GF-D8 (cell line): ENCODE measurements around the gene RSPH3.
A peak's percentile ranks its signal among the peaks of the same experiment; 100 is the strongest.
"Not testable (repeated sequence)": the region's sequence is repeated elsewhere in the genome, so short reads cannot be mapped to it uniquely, and the experiment has no call there.

Experiments used
- DNase-seq: peaks from one replicate; lab custom pipeline; 2025; lab: John Stamatoyannopoulos, UW

RSPH3 gene, protein sequence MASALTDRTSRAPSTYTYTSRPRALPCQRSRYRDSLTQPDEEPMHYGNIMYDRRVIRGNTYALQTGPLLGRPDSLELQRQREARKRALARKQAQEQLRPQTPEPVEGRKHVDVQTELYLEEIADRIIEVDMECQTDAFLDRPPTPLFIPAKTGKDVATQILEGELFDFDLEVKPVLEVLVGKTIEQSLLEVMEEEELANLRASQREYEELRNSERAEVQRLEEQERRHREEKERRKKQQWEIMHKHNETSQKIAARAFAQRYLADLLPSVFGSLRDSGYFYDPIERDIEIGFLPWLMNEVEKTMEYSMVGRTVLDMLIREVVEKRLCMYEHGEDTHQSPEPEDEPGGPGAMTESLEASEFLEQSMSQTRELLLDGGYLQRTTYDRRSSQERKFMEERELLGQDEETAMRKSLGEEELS

DNA sequence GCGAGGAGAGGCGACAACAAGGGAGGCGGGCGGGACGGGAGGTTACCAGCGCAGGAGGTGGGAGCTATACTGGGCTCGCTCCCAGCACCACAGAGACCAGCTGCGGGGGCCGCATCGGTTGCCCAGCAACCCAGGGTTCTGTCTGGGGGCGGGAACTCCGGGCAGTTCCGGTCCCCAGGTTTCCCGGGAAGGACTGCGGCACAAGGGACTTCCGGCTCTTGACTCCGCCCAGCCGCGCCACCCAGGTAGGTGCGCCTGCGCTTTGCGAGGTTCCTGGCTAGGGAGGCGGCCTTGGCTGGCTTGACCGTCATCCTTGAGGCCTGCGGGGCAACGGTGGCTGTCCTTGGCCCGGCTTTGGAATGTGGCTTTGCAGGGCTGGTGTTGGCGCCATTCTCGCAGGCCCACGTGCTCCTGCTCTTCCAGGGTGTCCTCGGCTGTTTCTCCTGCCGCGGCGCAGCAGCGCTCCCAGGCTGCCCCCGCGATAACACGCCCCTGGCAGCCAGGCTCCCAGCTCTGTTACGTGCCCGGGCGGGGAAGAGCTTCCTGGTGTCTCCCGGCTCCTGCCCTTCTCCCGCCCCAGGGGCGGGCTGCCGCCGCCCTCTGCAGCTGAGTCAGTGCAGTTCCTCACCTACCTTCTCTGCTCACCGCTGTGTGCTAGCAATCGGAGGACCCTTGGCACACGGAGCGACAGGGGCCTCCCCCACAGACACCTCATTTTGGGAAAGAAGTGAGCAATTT is at the start of gene RSPH3:
RSPH3 (minus strand) TSS at position 537 of the 738 bp plus-strand sequence. CDS start 652 bp downstream, outside the sequence.
- DNase-seq: peak; percentile 80

DNA sequence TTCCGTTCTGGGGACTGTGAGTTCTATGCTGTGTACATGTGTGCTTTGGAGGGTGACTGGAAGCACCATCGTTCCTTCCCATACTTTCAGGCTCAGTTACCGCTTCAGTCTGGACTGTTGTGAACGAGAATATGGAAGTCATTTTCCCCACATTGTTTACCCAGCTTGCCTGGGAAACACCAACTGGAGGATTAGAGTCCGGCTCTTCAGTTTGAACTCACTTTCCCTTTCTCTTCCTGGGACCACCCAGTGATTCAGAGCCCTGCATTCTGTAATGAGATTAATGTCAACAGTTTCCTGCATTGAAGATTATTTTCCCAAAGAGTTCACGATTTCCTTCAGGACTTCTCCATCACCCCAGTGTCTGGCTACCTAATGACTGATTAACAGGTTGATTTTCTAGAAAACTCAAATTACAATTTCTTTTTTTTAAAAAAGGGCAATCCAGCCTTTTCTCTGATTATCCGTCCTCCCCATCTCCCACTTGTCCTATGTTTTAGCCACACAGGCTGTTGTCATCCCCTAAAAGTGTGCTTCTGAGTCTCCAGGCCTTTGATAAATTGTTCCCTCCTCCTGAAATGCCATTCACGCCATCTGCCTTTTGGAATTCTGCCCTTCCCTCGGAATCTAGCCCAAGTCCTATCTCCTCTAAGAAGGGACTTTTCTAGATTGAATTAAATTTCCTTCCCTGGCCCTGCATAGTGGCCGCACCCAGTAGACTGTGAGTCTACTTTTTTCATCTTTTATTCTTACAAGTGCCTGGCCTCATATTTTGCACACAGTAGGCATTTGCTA is 48.1 kb upstream of the RSPH3 start:
- DNase-seq: no peak

DNA sequence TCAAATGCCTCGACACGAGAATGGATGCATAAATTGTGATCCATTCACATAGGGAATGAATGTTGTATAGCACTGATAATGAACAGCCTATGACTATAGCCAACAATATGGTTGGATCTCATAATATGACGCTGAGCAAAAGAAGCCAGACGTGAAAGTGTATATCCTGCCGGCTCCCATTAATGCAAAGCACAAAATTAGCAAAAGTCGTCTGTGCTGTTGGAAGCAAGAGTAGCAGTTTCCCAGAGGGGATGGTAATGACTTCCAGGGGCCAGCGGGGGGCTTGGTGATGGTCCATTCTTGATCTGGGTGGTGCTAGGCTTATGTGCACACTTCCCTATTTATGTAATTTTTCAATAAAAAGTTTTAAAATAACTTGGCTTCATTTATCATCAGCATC is 45.8 kb upstream of the RSPH3 start:
- DNase-seq: no peak

DNA sequence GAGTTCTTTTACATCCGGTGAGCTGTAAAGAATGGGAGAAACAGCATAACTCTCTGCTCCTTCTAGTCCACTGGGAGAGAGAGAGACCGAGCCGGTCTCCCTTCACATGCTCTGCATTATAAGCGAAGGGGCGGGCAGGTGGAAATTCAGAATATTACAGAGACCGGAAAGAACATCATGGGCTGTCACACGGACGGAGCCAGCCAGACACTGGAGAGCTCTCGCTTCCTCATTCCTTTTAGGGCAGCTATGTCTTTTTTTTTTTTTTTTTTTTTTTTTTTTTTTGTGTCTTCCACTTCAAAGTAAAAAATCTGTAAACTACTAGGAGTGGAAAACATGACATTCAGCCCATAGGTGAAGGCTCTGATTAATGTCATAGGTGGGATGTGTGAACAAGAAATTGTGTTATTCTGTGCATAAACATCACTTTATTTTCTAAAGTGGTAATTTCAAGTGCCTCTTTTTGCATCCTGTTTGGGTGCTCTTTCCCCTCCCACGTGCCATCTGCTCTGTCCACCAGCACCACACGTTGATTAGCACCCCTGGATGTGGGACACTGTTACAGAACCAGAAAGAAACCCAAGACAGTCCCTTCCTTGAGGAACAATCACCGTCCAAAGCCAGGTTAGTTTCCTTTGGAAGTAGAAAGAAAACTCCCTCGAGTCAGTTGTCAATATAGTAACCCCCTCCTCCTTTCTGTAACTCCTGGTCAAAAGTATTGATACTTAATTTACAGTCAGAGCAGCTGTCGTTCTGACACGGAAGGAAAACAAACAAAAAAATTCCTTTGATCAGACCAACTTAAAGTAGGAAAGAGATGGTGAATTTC is 45.1 kb upstream of the RSPH3 start, which contains the start of gene TAGAP:
TAGAP (minus strand) TSS at position 93 of the 829 bp plus-strand sequence. CDS start 845 bp downstream, outside the sequence.
- peak; percentile 92 for DNase-seq

DNA sequence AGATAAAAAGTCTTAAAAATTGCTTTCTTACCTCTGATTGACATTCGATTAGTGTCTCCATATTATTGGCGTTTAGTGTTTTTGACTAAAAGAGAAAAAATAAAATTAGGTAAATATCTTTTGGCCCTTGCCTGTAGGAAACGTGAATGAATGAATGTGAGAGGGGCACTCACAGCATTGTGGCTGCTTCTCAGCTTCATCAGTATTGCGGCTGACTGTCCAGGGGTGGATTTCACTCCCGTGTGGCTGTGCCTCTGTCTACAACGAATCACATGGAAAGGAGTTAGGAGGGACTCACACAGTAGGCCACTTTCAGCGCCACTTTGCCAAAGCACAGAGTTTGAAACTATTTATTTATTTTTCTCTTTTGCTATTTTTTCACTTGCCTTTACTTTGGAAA is 43.9 kb upstream of the RSPH3 start:
- no peak for DNase-seq

DNA sequence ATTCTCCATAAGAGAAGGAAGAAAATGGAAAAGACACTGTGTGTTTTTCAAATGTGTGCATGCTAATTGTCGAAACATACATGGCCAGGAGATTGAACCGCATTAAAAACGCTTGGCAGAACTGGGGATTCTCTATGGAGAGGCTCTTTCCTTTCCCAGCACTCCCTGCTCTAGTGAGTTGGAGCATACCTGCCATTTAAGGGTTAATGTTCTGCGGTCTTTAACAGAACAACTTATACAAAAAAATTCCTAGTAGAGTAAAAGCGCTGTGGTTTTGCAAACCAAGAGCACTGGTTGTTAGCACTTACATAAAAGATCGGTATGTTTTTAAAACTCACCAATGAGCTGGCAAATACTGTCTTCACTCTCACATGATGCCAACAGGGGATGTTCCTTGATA is 43.2 kb upstream of the RSPH3 start:
- peak; percentile 61 for DNase-seq

DNA sequence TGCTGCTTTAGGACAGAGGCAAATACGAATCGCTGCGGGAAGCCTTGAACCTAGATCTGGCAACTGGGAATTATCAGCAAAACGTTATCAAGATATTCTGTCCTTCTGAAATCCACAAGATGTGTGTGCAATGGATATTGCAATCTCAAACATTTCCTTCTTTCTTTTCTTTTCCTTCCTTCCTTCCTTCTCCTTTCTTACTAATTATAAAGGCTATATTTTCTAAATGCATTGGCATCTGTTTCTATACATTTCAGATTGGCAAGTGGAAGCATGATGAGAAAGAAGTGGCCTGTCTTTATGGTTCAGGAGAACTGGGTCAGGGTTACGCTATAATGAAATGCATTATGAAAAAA is 42.8 kb upstream of the RSPH3 start:
- no peak for DNase-seq

DNA sequence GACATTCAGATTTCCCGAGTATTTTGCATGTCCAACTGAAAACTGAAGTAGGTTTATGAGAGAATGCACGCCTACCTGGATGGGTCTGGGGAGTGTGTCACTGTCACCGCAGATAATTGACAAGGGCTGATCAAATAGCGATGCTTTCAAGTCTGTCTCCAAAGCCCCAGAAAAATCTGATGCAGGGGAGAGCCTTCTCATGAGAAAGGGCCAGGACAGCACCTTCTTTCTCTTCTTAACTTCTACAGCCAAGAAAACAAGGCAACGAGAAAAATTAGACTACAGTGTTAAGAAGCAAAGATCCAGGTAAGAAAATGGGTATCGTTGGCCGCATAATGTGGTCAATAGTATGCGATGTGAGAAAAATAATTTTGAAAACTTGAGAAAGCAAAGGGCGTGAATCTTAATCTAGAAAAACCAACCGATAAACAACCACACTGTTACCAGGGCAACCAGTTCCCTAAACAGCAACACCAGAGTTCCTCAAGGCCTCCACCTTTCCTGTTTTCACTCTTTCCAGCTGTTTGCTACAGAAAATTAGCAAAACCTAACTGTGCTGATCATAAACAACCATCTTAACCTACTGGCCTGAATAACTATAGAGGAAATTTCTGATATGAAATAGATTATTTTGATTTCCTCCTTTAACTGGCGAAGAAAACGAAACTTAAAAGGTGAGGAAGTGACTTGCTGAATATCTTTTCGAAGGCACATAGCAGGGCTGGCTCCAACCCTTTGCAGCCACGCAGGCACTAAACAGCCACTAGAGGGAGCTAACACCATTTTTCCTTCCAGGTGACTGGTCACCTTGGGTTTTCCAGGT is 42.2 kb upstream of the RSPH3 start:
- DNase-seq: peak; percentile 70

DNA sequence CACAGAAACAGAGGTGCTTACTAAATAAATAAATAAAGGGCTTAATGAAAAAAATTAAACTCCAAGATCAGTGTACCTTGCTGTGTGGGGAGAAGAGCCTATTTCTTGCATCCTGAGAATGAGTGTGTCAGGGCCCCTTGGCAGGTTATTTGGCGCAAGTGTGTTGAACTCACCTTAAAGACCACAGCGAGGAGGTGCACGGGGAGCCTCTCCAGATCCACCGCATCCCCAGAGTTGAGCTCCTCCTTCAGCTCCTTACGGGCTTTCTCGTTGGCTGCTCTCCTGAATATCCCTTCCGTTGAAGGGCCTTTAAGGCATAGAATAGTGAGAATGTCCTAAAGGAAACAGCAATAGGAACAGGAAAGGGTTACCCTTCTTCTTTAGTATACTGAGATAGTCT is 41.2 kb upstream of the RSPH3 start:
- DNase-seq: no peak

DNA sequence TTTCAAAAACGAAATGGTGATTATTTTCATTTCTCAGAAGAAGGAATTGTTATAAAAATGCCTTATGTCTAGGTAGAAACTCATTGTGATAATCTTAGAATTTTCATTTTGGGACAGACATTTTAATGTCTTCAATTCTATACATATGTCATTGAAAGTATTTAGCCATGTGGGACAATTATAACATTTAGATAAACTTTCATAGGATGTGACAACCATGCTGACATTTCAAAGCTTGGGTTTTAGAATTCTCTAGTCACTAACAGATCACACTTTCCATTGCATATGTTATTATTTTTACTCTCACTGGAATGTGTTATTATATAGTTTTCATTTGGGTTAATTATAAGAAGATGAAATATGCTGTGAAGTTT is 39.9 kb upstream of the RSPH3 start:
- DNase-seq: no peak

DNA sequence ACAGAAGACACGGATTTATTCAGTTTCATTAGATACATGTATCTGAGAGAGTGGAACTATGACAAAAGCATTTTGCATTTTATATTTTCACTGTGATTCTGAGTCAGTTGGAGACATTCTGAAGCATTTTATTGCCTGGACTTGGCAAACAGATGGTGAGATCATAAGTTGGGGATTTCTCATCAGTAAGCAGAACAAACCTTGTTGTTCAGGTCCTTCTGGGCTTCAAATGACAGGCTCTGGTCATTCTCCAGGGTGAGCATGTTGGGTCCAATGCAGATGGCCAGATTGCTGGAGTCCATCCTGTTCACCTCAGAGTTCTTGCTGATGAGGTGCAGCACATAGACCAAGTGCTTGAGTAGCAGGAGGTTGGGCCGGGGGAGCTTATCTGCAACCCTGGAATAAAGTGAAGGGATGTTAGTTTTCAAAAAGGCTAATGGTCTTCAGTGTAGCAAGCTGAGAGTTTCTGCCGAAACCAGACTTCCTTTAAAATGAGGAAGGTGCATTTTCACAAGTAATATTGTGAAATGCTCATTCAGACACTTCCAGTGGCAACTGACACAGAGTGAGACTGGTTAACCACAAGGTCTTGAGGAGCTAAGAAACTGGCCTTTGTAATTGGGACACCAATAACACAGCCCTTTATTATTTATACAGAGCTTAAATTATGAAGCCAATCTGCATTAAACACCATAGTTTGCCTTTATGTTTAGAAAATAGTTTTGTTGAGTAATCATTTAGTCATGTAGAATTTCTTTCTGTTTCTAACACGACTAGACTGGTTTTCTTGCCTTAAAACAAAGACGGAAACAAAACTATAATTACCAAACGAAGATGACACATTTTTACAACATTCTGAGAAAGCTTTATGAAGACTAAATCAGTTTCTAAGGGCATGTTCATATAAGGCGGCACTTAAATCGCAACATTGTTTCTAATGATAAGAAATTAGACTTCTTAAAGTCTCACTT is 39.2 kb upstream of the RSPH3 start:
- peak; percentile 98 for DNase-seq

DNA sequence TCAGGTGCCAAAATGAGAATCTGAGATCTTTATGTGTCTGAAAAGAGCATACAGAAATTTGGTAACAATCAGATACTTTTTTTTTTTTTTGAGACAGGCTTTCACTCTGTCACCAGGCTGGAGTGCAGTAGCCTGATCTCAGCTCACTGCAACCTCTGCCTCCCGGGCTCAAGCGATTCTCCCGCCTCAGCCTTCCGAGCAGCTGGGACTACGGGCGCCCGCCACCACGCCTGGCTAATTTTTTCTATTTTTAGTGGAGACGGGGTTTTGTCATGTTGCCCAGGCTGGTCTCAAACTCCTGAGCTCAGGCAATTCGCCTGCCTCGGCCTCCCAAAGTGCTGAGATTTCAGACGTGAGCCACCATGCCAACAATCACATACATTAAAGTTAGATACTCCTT is 38.3 kb upstream of the RSPH3 start:
- not testable (repeated sequence) for DNase-seq

DNA sequence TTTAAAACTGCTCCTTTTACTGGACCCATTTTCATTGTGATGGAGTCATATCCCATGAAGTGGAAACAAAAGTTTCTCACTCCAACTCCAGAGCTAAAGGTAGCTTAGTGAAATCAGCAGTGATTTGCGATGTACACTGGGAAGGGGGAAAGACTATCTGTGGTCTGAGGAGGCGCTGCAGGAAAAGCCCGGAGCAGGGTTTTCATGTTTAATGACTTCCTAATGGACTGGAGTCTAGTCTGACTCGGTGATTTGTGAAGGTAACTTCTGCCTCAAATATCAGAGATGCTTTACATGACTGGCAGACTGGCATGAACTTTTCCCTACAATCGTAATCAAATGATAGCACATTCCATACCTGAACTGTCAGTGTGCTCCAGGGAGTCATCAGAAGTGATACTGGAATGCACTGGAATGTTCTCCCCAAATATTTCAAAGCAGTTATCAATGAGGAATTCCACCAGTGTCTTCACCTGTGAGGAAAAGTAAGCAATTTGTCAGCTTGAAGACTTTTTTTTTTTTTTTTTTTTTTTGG is 37.8 kb upstream of the RSPH3 start:
- no peak for DNase-seq

DNA sequence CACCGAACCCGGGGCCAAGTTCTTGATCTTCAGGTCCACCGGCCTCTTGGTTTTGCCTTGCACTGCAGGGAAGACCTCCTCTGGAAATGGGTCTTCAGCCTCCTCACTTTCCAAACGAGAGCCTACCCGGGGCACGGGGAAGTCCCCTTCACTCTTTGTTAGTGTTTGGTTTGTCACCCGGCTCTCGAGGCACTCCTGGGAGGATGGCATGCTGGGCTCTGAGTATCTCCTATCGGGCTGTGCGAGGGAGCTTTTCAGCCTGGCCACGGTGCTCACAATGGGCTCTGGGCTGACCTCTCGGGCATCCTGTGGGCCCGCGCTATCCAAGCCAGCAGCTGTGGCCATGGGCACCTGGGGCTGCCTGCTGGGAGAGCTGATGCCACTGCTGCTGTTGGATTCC is 36.7 kb upstream of the RSPH3 start:
- DNase-seq: no peak

DNA sequence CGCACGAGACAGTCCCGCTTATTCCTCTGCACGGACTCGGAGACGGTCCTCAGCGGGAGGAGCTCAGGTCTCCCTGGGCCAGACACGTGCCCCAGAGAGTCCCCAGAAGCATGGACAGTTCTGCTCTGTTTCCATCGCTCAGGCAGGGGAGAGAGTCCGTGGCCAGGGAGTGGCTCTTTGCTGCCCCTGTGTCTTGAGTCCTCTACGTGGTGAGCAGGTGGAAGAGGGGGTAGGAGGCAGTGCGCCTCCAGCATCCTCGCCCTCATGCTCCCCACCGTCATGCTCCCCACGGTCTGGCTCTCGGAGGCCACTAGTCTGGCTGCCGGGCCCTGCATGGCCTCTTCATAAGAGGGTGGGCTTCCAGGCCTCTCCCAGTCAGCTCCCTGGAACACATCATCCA is 35.9 kb upstream of the RSPH3 start:
- no peak for DNase-seq

DNA sequence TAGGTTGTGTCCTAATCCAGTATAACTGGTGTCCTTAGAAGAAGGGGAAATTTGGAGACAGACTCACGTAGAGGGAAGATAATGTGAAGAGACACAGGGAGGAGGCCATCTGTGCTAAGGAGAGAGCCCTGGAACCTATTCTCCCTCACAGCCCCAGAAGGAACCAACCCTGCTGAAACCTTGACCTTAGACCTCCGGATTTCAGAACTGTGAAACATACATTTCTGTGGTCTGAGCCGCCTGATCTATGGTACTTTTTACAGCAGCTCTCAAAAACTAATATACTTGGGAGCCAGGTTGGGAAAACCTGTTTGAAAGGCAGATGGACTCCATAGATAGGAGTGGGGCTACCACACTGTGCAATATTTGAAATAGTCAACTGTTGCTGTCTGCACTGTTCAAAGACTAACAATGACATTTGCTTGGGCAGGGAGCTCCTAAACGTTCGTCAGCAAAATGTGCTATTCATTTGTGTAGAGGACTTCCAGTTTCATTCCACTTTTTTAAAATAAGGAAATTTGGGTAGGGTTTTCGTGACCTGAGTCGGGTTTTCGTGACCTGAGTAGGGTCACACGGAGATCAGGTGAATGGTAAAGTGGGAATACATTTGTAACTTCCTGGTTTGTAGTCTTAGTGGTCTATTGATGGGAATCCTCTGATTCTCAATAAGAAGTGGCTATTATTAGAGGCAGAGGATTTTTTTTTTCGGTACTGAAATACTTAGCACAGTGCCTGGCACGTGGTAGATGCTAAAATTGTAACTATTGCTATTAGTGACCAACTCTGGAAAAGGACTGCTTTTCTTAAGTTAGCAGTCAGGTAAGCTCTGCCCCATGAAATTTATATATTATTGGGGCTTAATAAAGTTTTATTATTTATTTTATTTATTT is 33.4 kb upstream of the RSPH3 start:
- DNase-seq: no peak

DNA sequence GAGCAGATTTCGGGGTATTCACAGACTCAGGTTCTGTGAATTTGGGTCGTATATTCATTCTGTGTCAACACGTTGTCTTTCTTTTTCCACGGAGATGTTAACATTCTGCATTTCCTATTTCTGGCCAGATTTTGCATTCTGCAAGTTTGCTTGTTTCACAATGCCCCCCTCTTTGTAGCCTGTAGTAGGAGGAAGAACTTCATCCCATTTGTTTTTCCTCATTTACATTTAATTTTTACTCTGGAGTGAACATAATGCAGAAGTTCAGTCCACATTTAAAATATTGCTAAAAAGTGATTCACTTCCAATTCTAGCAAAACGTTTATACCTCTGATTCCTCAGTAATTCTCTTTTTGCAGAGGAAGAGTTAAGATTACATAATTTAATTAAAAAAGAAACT is 31.8 kb upstream of the RSPH3 start:
- no peak for DNase-seq

DNA sequence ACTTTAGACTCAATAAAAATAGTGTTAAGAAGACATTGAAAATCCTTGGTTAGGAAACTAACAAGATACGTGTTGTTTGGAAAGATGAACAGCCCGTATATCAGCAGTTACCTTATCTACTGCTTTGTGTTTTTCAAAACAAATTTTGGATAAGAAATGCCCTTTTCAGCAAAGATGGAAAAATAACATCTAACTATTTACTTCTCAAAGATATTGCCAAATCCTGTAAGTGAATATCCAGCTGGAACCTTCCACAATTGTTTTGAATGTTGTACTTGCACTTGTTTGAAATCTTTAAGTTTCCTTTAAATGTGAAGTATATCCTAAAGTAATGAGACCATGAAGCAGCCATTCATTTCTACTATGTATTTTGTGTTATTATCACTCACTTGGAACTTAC is 30.2 kb upstream of the RSPH3 start:
- no peak for DNase-seq
